CD4-positive, alpha-beta T cell treated with Interleukin-15 for 4 hours (primary cell): ENCODE results near the gene ST6GAL1.
"Not testable (repeated sequence)": the region's sequence is repeated elsewhere in the genome, so short reads cannot be mapped to it uniquely, and the experiment has no call there.

ENCODE experiments used
- DNase-seq: peaks from one replicate; pipeline ENCODE4 v3.0.0-alpha.2; 2020; ENCODE audit warnings: low spot score

ST6GAL1 gene

GRCh38 chr3:187046033-187046432 lies 115.7 kb downstream of the ST6GAL1 start:
- no peak for DNase-seq

GRCh38 chr3:187049462-187050101 lies 119.3 kb downstream of the ST6GAL1 start:
- DNase-seq: no peak

- DNase-seq: no peak
Observed at GRCh38 chr3:187051066-187051465, 120.7 kb downstream of the ST6GAL1 start.

- no peak for DNase-seq
Observed at GRCh38 chr3:187051724-187052366, 121.5 kb downstream of the ST6GAL1 start.

DNA sequence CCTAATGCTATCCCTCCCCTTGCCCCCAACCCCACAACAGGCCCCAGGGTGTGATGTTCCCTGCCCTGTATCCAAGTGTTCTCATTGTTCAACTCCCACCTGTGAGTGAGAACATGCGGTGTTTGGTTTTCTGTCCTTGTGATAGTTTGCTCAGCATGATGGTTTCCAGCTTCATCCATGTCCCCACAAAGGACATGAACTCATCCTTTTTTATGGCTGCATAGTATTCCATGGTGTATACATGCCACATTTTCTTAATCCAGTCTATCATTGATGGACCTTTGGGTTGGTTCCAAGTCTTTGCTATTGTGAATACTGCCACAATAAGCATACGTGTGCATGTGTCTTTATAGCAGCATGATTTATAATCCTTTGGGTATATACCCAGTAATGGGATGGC lies 122.1 kb downstream of the ST6GAL1 start:
- not testable (repeated sequence) for DNase-seq

DNA sequence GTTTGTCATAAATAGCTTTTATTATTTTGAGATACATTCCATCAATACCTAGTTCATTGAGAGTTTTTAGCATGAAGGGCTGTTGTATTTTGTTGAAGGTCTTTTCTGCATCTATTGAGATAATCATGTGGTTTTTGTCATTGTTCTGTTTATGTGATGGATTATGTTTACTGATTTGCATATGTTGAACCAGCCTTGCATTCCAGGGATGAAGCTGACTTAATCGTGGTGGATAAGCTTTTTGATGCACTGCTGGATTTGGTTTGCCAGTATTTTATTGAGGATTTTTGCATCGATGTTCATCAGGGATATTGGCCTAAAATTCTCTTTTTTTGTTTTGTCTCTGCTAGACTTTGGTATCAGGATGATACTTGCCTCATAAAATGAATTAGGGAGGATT lies 124.1 kb downstream of the ST6GAL1 start:
- DNase-seq: not testable (repeated sequence)

DNA sequence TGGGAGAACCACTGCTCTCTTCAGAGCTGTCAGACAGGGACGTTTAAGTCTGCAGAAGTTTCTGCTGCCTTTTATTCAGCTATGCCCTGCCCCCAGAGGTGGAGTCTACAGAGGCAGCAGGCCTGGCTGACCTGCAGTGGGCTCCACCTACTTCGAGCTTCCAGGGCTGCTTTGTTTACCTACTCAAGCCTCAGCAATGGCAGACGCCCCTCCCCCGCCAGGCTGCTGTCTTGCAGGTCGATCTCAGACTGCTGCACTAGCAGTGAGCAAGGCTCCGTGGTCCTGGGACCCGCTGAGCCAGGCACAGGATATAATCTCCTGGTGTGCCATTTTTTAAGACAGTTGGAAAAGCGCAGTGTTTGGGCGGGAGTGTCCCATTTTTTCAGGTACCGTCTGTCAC lies 127.5 kb downstream of the ST6GAL1 start:
- DNase-seq: not testable (repeated sequence)

GRCh38 chr3:187061748-187062147 lies 131.4 kb downstream of the ST6GAL1 start:
- no peak for DNase-seq

DNA sequence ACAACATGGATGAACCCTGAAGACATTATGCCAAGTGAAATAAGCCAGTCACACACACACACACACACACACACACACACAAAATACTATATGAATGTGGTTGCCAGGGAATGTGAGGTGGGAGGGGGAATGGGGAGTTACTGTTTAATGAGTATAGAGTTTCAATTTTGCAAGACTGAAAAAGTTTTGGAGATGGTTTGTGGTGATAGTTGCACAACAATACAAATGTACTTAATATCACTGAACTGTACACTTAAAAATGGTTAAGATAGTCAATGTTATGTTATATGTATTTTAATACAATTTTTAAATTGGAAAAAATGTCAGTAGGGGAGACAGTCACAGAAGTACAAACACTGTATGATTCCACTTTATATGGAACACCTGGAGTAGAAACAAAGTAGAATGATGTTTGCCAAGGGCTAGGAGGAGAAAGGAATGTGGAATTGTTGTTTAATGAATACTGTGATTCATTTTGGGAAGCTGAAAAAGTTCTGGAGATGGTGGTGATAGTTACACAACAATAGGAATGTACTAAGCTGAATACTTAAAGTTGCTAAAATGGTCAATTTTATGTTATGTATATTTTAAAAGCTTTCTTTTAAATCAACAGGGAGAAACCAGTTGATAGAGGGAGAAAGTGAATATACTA lies 132.3 kb downstream of the ST6GAL1 start:
- no peak for DNase-seq

GRCh38 chr3:187063286-187064121 lies 133.2 kb downstream of the ST6GAL1 start:
- peak; percentile 18 for DNase-seq

- DNase-seq: no peak
Observed at GRCh38 chr3:187064210-187065115, 134.1 kb downstream of the ST6GAL1 start.

DNA sequence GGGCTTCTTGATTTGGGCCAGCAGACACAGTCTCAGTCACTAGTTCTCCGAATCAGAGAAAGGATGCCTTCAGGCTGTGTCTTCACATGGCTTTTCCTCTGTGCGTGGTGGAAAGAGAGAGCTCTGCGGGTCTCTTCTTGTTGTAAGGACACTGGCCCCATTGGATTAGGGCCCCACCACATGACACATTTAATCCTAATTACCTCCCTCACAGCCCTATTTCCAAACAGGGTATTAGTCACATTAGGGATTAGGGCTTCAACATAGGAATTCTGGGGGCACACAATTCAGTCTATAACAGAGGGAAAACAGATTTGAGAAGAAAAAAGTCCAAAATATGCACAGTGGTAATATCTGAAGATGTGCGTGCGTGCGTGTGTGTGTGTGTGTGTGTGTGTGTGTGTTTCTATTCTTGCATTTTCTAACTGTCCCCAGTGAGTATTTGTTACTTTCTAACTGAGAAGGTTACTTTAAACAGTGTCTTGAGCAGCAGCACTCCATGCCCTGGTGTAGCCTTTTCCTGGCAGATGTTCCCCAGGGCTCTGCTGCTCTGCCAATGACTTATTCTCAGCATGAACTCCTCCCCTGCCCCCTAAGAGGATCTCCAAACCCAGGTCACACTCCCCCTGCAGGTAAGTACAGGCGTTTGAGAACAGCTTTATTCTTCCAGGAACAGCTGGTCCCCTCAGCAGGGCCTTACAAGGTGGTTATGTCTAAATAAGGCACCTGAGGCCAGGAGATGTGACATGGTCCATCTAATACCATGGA lies 136.1 kb downstream of the ST6GAL1 start:
- DNase-seq: peak; percentile 70

GRCh38 chr3:187068787-187069186 lies 138.5 kb downstream of the ST6GAL1 start:
- no peak for DNase-seq

- DNase-seq: no peak
Observed at GRCh38 chr3:187069857-187070516, 139.7 kb downstream of the ST6GAL1 start.

DNA sequence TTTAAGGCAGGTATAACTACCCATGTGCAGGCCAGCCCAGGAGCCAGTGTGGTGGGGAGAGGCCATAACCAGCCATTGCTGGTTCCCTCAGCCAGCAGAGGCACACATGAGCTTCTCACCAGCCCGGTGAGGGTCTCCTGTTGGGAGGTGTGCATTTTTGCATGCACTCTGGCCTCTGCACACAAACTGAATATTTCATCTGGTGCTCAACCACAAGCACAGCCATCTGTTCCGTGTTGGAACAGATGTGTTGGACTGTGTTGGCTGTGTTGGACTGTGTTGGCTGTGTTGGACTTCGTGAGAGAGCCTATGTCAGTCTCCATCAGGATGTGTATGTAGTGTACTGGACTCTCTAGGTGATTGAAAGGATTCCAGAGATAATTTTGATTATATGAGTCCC lies 141.8 kb downstream of the ST6GAL1 start:
- DNase-seq: no peak

GRCh38 chr3:187072511-187072910 lies 142.2 kb downstream of the ST6GAL1 start:
- DNase-seq: no peak

DNA sequence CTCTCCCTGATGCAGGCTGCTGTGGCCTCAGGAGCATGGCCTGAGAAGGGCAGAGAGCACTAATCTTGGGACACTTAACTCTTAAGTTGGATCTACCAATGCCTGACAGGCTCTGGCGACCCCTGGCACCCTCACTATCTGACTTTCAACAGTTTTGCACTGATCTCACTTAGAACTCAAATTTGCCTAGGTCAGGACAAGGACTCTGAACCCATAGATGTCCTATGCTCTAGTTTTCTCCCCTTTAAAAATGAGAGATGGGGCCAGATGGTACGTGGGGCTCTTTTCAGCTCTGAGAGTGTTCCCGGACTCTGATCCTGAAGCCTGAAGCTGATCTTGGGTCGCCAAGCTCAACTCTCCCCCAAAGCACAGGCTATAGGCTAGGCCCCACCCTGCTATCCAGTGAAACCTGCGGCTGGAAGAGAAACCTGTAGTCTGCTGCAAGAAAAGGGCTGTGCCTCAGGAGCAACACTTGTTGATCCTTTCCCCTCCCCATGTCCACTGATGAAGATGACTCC lies 143.3 kb downstream of the ST6GAL1 start:
- DNase-seq: no peak

DNA sequence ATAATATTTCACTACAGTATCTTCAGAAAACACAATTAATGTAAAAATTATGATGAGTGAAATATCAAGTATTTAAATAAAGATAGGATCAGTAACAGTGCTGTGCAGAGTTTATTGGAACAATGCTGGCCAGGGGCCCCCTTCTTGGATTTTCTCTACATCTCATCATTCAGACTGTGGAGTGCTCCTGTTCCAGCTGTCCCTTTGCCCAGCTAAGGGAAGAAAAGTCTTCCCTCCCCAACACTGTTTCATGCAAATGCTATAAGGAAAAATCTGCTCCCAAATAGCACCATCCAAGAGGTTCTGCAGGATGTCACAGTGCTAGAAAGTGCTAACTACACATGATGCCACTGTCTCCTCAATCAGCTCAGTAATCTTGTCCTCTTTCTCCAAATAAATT lies 144.5 kb downstream of the ST6GAL1 start:
- no peak for DNase-seq

- no peak for DNase-seq
Observed at GRCh38 chr3:187076297-187076696, 146.0 kb downstream of the ST6GAL1 start.

DNA sequence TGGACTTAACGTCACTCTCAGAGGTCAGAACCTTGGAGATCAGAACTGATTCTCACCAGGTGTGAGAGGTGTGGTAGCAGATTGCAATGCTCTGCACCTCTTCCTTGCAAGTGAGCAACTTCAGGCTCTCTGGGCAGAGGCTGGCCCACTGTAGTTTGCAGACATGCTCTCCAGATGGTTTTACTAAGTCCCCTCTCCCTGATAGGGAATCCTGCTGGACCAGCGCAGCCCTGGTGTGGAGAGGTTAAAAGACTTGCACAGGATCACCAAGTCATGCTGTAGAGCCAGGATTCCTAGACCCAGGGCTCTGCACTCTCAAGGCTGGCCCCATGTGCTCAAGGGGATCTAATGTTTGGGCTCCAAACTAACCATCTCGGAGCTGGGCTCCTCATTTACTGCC lies 146.8 kb downstream of the ST6GAL1 start:
- DNase-seq: no peak
